Esophagus muscularis mucosa (tissue), 3 donors: ENCODE results near the gene CDKL4.

Source experiments
- POLR2A ChIP-seq: fragments of 450-650 bp; IDR thresholded peaks from one replicate; pipeline ENCODE4 v1.6.1; 2017; ENCODE audit warnings: antibody characterized with exemption, moderate library complexity, mild to moderate bottlenecking, low read depth
- POLR2AphosphoS5 ChIP-seq, 2 donors: sonication (generic); formaldehyde crosslinking; IDR thresholded peaks; one replicate each; pipeline ENCODE4 v1.6.1; 2017; ENCODE audit warnings: antibody characterized with exemption in 2 of 2
- TF ChIP-seq, protein P1 (sequence below), 3 experiments: fragments of 200-600 bp in 2 of 3; fragments of 450-650 bp in 1 of 3; sonication (generic) in 2 of 3; IDR thresholded peaks; one replicate each; pipeline ENCODE4 v1.5.1; 2017 to 2019; ENCODE audit warnings: antibody characterized with exemption in 3 of 3, mild to moderate bottlenecking in 2 of 3, moderate library complexity in 1 of 3

DNA sequence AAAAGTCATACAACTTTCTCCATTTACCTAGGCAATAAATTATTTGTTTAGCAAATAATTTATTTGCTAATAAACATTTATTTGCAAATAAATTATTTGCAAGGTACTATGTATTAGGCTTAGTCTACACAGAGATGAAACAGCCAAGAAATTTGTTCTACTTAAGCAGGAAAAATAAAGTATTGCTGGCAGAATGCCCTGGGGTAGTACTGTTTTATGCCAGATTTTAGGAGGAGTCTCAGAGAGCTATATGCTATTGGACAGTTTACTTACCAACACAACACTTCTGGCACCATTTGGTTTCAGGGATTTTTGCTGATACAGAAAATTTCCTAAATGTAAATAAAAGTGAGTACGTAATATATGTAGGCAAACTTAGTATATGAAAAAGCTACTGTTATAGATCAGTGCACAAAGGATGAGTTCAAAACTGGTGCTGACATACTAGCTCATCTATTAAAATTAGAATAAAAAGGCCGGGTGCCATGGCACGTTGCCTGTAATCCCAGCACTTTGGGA lies 23.2 kb upstream of the CDKL4 start:
- TF ChIP-seq POLR2AphosphoS5 (IDR thresholded peaks at IDR 0.05) (no peak), POLR2A (no peak)
- TF ChIP-seq, protein P1, sequence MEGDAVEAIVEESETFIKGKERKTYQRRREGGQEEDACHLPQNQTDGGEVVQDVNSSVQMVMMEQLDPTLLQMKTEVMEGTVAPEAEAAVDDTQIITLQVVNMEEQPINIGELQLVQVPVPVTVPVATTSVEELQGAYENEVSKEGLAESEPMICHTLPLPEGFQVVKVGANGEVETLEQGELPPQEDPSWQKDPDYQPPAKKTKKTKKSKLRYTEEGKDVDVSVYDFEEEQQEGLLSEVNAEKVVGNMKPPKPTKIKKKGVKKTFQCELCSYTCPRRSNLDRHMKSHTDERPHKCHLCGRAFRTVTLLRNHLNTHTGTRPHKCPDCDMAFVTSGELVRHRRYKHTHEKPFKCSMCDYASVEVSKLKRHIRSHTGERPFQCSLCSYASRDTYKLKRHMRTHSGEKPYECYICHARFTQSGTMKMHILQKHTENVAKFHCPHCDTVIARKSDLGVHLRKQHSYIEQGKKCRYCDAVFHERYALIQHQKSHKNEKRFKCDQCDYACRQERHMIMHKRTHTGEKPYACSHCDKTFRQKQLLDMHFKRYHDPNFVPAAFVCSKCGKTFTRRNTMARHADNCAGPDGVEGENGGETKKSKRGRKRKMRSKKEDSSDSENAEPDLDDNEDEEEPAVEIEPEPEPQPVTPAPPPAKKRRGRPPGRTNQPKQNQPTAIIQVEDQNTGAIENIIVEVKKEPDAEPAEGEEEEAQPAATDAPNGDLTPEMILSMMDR (IDR thresholded peaks at IDR 0.05), result no peak
